Measurements from ENCODE around the gene CRHR1.

Gene CRHR1

GRCh38 chr17:45813048-45813725 is 29.1 kb downstream of the CRHR1 start:
- H3K27ac ChIP-seq, result no peak overlapping the region
- no peaks in the 10 kb centered on the region for H3K27me3 ChIP-seq (ENCODE audit: insufficient read depth, low read depth, severe bottlenecking)
- no peak overlapping the region; the same call in 1 of the 2 replicates for H3K4me3 ChIP-seq (ENCODE audit: low read depth, low read length)
- no peaks in the 10 kb centered on the region for H3K36me3 ChIP-seq
- H3K9me3 ChIP-seq (ENCODE audit: severe bottlenecking), result peaks cover 3% of the 10 kb centered on the region
- DNase-seq, result peak; percentile 80
- TF ChIP-seq CTCF (IDR thresholded peaks at IDR 0.05; ENCODE audit: low read depth, low read length), result peak; percentile 78

- H3K9me3 ChIP-seq (ENCODE audit: severe bottlenecking), result peaks cover 3% of the 10 kb centered on the region
- no peak for TF ChIP-seq CTCF (IDR thresholded peaks at IDR 0.05; ENCODE audit: low read depth, low read length)
- peak; percentile 40 for DNase-seq
- no peaks in the 10 kb centered on the region for H3K36me3 ChIP-seq
- no peak overlapping the region for H3K27ac ChIP-seq
- no peaks in the 10 kb centered on the region for H3K27me3 ChIP-seq (ENCODE audit: insufficient read depth, low read depth, severe bottlenecking)
- H3K4me3 ChIP-seq (ENCODE audit: low read depth, low read length), result no peak overlapping the region
Observed at GRCh38 chr17:45814622-45815606, 30.8 kb downstream of the CRHR1 start.

GRCh38 chr17:45815752-45816151 is 31.6 kb downstream of the CRHR1 start:
- Histone ChIP-seq H3K9me3 (ENCODE audit: severe bottlenecking) (peaks cover 3% of the 10 kb centered on the region), H3K36me3 (no peaks in the 10 kb centered on the region), H3K4me3 (ENCODE audit: low read depth, low read length) (no peak overlapping the region), H3K27ac (no peak overlapping the region), H3K27me3 (ENCODE audit: insufficient read depth, low read depth, severe bottlenecking) (no peaks in the 10 kb centered on the region)
- no peak for TF ChIP-seq CTCF (IDR thresholded peaks at IDR 0.05; ENCODE audit: low read depth, low read length)
- DNase-seq, result no peak

GRCh38 chr17:45818041-45818440 is 33.9 kb downstream of the CRHR1 start:
- no peak for DNase-seq
- Histone ChIP-seq H3K9me3 (ENCODE audit: severe bottlenecking) (no peaks in the 10 kb centered on the region), H3K27me3 (ENCODE audit: insufficient read depth, low read depth, severe bottlenecking) (no peaks in the 10 kb centered on the region), H3K36me3 (no peaks in the 10 kb centered on the region), H3K27ac (no peak overlapping the region), H3K4me3 (ENCODE audit: low read depth, low read length) (no peak overlapping the region)
- TF ChIP-seq CTCF (IDR thresholded peaks at IDR 0.05; ENCODE audit: low read depth, low read length), result 0 out of 2 replicates have a peak, but pooled peaks have one; percentile 28

- Histone ChIP-seq H3K27ac (no peak overlapping the region), H3K9me3 (ENCODE audit: severe bottlenecking) (no peaks in the 10 kb centered on the region), H3K27me3 (ENCODE audit: insufficient read depth, low read depth, severe bottlenecking) (no peaks in the 10 kb centered on the region), H3K36me3 (no peaks in the 10 kb centered on the region), H3K4me3 (ENCODE audit: low read depth, low read length) (no peak overlapping the region)
- no peak for DNase-seq
- no peak for TF ChIP-seq CTCF (IDR thresholded peaks at IDR 0.05; ENCODE audit: low read depth, low read length)
Observed at GRCh38 chr17:45818699-45819098, 34.6 kb downstream of the CRHR1 start.
